Measurements from ENCODE around the gene DCLK1. TPM values are rescaled to one million over a fixed set of nuclear protein-coding genes. Genes with fewer than 3 reads are reported as not detected.

DCLK1 gene
- 0.25 and 0.65 TPM in 2 replicates for total RNA-seq (2014; rRNA removed; shearing (Covaris generic))
- polyA plus RNA-seq (2016; fragmentation: Nextera tagmentation; extraction: Ambion mirVana): 0.34 and 0.48 TPM in 2 replicates

DNA sequence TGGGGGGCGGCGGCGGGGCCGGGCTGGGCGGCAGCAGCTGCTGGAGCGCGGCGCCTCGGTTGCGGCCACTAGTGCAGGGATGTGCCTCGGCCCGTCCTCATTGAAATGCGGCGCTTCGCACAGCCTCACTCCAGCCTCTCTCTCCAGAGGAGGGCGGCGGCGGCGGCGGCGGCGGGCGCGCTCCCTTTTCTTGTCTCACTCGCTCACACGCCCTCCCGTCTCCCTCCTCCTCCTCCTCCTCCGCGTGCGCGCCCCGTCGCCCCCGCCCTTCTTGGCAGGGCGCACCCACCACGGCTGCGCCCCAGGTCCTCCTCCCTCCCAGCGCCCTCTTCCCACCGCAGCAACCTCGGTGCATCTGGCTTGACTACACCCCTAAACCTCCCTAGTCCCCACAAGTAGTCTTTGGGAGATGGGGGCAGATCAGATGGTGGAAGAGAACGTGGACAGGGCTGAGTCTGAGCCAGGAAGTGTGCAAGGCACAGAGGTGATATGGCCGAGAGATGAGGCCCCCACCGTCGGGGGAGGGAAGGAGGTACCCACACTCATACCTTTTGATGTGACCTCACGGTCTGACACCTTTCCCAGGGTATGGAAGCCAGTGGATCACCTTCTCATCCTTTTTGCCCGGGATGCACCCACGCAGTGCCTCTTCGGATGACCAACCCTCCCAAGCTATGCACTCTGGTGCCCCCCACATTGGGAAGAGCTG lies at the start of gene DCLK1:
Gene DCLK1 (minus strand): TSS at position 161 of the 709 bp plus-strand sequence.
- Histone ChIP-seq H4K20me1 (ENCODE audit: insufficient read depth) (no peaks in the 10 kb centered on the region), H2AFZ (peak within 1 kb of the TSS; percentile 58), H3K9me3 (ENCODE audit: low read depth) (no peaks in the 10 kb centered on the region), H3K27ac (no peak within 1 kb of the TSS), H3K4me1 (ENCODE audit: insufficient read depth) (no peaks in the 10 kb centered on the region), H3K27me3 (replicated peaks; ENCODE audit: insufficient read depth) (peaks cover 58% of the 10 kb centered on the region), H3K4me2 (ENCODE audit: unreplicated experiment) (peak within 1 kb of the TSS; percentile 65), H3K36me3 (ENCODE audit: low read depth) (no peaks in the 10 kb centered on the region), H3K4me3 (peak within 1 kb of the TSS; percentile 64), H3K79me2 (ENCODE audit: insufficient read depth) (no peaks in the 10 kb centered on the region), H3K9ac (no peak within 1 kb of the TSS), H3K9me2 (ENCODE audit: insufficient read depth) (no peaks in the 10 kb centered on the region), H3F3A (ENCODE audit: insufficient read depth) (no peaks in the 10 kb centered on the region)
- TF ChIP-seq EZH2phosphoT487 (IDR thresholded peaks at IDR 0.05; ENCODE audit: insufficient read depth, low read depth) (no peak), EZH2 (IDR thresholded peaks at IDR 0.05; ENCODE audit: insufficient read depth, poor library complexity, severe bottlenecking) (peak; percentile 32)
- peak; percentile 54 for DNase-seq
- in situ Hi-C loops (cut with MboI): no loop called here
- 2% methylated on average over 12 to 40 of the region's 48 CpGs for WGBS, 2 experiments (ENCODE audit: low coverage in 1 of 2, low lambda C conversion rate in 2 of 2, missing lambda C conversion rate in 2 of 2)

DNA sequence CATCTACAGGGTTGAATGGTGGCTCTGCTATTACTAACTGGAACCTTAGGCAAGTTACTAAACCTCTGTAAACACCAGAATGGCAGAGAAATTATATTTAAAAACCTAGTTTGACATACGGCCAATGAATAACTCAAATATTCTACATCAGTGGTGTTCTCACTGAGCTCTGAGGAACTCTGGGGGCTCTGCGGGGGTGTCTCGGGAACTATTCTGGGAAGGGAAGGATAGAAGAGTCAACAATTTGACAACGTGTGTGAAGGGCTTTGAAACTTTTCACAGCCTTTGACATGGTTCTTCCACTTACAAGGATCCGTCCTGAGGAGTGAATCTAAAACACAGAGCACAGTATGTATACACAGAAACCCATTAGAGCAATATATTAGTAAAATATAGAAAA lies 44.4 kb upstream of the DCLK1 start:
- Histone ChIP-seq H3K27ac (no peak overlapping the region), H2AFZ (no peak overlapping the region), H3K4me1 (ENCODE audit: insufficient read depth) (no peaks in the 10 kb centered on the region), H3K9ac (no peak overlapping the region), H3K4me3 (no peak overlapping the region), H3F3A (ENCODE audit: insufficient read depth) (no peaks in the 10 kb centered on the region), H3K4me2 (ENCODE audit: unreplicated experiment) (no peak overlapping the region), H4K20me1 (ENCODE audit: insufficient read depth) (no peaks in the 10 kb centered on the region), H3K9me2 (ENCODE audit: insufficient read depth) (no peaks in the 10 kb centered on the region), H3K79me2 (ENCODE audit: insufficient read depth) (no peaks in the 10 kb centered on the region), H3K9me3 (ENCODE audit: low read depth) (no peaks in the 10 kb centered on the region), H3K27me3 (replicated peaks; ENCODE audit: insufficient read depth) (no peaks in the 10 kb centered on the region), H3K36me3 (ENCODE audit: low read depth) (no peaks in the 10 kb centered on the region)
- TF ChIP-seq EZH2 (IDR thresholded peaks at IDR 0.05; ENCODE audit: insufficient read depth, poor library complexity, severe bottlenecking) (no peak), EZH2phosphoT487 (IDR thresholded peaks at IDR 0.05; ENCODE audit: insufficient read depth, low read depth) (no peak)
- WGBS, 2 experiments (ENCODE audit: low coverage in 1 of 2, low lambda C conversion rate in 2 of 2, missing lambda C conversion rate in 2 of 2): 62 to 70% methylated on average over 5 of the region's 5 CpGs
- in situ Hi-C loops (cut with MboI): no loop called here
- no peak for DNase-seq

DNA sequence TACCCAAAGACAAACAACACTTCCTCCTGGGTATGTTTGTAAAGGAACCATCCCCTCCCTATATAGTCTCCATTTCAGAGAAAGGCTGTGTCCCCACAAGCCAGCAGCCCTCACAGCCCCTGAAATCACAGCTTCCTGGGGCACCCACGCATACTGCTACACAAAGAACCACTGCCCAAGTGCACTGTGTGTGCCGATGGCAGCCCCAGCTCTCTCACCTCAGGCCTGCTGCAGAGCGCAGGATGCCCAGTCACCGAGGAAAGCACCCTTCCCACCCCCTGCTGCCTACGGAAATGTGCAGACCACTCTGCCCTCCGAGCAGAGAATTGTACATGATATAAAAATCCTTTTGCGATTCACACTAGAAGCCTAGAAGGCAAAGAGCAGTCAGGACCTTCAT lies 43.7 kb upstream of the DCLK1 start:
- no peaks in the 10 kb centered on the region for H3K9me2 ChIP-seq (ENCODE audit: insufficient read depth)
- no peak overlapping the region for H3K9ac ChIP-seq
- TF ChIP-seq EZH2phosphoT487 (IDR thresholded peaks at IDR 0.05; ENCODE audit: insufficient read depth, low read depth): no peak
- TF ChIP-seq EZH2 (IDR thresholded peaks at IDR 0.05; ENCODE audit: insufficient read depth, poor library complexity, severe bottlenecking): no peak
- 57 to 63% methylated on average over 7 of the region's 7 CpGs for WGBS, 2 experiments (ENCODE audit: low coverage in 1 of 2, low lambda C conversion rate in 2 of 2, missing lambda C conversion rate in 2 of 2)
- H3K9me3 ChIP-seq (ENCODE audit: low read depth): no peaks in the 10 kb centered on the region
- H3K4me1 ChIP-seq (ENCODE audit: insufficient read depth): no peaks in the 10 kb centered on the region
- in situ Hi-C loops (cut with MboI): no loop called here
- no peaks in the 10 kb centered on the region for H3K27me3 ChIP-seq (replicated peaks; ENCODE audit: insufficient read depth)
- no peaks in the 10 kb centered on the region for H3F3A ChIP-seq (ENCODE audit: insufficient read depth)
- no peak overlapping the region for H3K4me3 ChIP-seq
- H2AFZ ChIP-seq: no peak overlapping the region
- H3K4me2 ChIP-seq (ENCODE audit: unreplicated experiment): no peak overlapping the region
- no peak overlapping the region for H3K27ac ChIP-seq
- no peaks in the 10 kb centered on the region for H3K36me3 ChIP-seq (ENCODE audit: low read depth)
- no peaks in the 10 kb centered on the region for H3K79me2 ChIP-seq (ENCODE audit: insufficient read depth)
- no peak for DNase-seq
- H4K20me1 ChIP-seq (ENCODE audit: insufficient read depth): no peaks in the 10 kb centered on the region

DNA sequence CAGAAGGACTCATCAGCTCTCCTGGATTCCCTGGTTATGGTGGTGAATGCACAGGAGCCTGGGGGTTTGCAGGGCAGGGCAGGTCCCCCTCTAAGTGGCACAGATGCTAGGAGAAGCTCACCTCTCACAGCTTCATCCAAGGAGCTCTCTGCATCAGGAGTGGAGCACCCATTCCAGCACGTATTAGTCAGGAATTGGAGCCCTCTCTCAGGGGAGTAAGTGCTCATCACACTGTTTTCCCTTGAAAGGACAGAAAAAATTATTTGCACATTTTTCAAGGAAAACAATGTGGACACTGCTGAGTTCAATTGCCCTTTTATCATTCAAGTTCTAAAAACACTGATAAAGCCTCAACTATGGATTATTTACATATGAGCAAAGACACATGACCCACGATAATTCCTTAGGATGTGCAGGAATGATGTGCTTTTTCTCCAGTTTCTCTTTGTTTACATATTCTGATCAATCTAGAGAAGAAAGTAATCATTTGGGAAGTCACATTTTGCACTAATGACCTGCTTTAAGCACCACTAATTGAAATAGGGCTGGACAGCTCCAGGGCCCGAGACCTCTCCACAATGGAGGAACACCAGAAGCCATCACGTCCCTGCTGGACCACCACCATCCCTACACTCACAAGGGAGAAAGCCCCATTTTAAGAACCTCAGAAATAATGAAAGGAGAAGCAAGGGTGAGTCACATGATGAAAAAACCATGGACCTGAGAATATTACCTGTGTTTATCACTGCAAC lies 42.6 kb upstream of the DCLK1 start:
- H3K36me3 ChIP-seq (ENCODE audit: low read depth): no peaks in the 10 kb centered on the region
- H3K4me1 ChIP-seq (ENCODE audit: insufficient read depth): no peaks in the 10 kb centered on the region
- no peaks in the 10 kb centered on the region for H3K79me2 ChIP-seq (ENCODE audit: insufficient read depth)
- no peak overlapping the region for H3K27ac ChIP-seq
- H3K4me3 ChIP-seq: no peak overlapping the region
- H3K4me2 ChIP-seq (ENCODE audit: unreplicated experiment): no peak overlapping the region
- DNase-seq: no peak
- in situ Hi-C loops (cut with MboI): no loop called here
- H4K20me1 ChIP-seq (ENCODE audit: insufficient read depth): no peaks in the 10 kb centered on the region
- no peaks in the 10 kb centered on the region for H3K9me2 ChIP-seq (ENCODE audit: insufficient read depth)
- H3K27me3 ChIP-seq (replicated peaks; ENCODE audit: insufficient read depth): no peaks in the 10 kb centered on the region
- no peak overlapping the region for H3K9ac ChIP-seq
- no peak overlapping the region for H2AFZ ChIP-seq
- TF ChIP-seq EZH2phosphoT487 (IDR thresholded peaks at IDR 0.05; ENCODE audit: insufficient read depth, low read depth): no peak
- TF ChIP-seq EZH2 (IDR thresholded peaks at IDR 0.05; ENCODE audit: insufficient read depth, poor library complexity, severe bottlenecking): no peak
- WGBS, 2 experiments (ENCODE audit: low coverage in 1 of 2, low lambda C conversion rate in 2 of 2, missing lambda C conversion rate in 2 of 2): 57 to 68% methylated on average over 4 of the region's 4 CpGs
- no peaks in the 10 kb centered on the region for H3K9me3 ChIP-seq (ENCODE audit: low read depth)
- H3F3A ChIP-seq (ENCODE audit: insufficient read depth): no peaks in the 10 kb centered on the region
